PC-3 (cell line): ENCODE results near the gene MAN2A2.

Experiments used
- EZH2phosphoT487 ChIP-seq: fragments of 300-600 bp; sonication (generic); IDR thresholded peaks from 2 replicates; pipeline ENCODE4 v1.6.1; 2018; ENCODE audit warnings: mild to moderate bottlenecking, antibody characterized with exemption, low read length, borderline replicate concordance
- TF ChIP-seq, protein P1 (sequence below): fragments of 300-600 bp; sonication (generic); conservative IDR thresholded peaks from 2 replicates; pipeline ENCODE4 v1.5.1; 2017; ENCODE audit warnings: antibody characterized with exemption, low read depth, mild to moderate bottlenecking, low read length

GRCh38 chr15:90864507-90864906 lies 38.6 kb upstream of the MAN2A2 start:
- TF ChIP-seq, protein P1, sequence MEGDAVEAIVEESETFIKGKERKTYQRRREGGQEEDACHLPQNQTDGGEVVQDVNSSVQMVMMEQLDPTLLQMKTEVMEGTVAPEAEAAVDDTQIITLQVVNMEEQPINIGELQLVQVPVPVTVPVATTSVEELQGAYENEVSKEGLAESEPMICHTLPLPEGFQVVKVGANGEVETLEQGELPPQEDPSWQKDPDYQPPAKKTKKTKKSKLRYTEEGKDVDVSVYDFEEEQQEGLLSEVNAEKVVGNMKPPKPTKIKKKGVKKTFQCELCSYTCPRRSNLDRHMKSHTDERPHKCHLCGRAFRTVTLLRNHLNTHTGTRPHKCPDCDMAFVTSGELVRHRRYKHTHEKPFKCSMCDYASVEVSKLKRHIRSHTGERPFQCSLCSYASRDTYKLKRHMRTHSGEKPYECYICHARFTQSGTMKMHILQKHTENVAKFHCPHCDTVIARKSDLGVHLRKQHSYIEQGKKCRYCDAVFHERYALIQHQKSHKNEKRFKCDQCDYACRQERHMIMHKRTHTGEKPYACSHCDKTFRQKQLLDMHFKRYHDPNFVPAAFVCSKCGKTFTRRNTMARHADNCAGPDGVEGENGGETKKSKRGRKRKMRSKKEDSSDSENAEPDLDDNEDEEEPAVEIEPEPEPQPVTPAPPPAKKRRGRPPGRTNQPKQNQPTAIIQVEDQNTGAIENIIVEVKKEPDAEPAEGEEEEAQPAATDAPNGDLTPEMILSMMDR: no peak
- TF ChIP-seq EZH2phosphoT487: no peak
